ENCODE measurements around the gene GLRA2.

Gene GLRA2

GRCh38 chrX:14777525-14777924, 248.2 kb downstream of the GLRA2 start:
- H3K27ac ChIP-seq: no peak overlapping the region
- H3K9me3 ChIP-seq (replicated peaks in 1 of 11): peaks cover 2 to 7% (median 4%) of the 10 kb centered on the region in 11 experiments; a peak in 16 of 22 replicates
- H4K20me1 ChIP-seq: no peaks in the 10 kb centered on the region; a peak in 3 of 22 replicates
- H3K9ac ChIP-seq: no peak overlapping the region
- H3K36me3 ChIP-seq: 0 out of 22 replicates have a peak, but pooled peaks cover 0 to 2% (median 0%) of the 10 kb centered on the region in 11 experiments
- H3K4me2 ChIP-seq: no peak overlapping the region
- H3K27me3 ChIP-seq: peaks cover 88 to 100% (median 97%) of the 10 kb centered on the region in 11 experiments
- TF ChIP-seq Cebpa-rat (IDR thresholded peaks at IDR 0.05): no peak
- no peaks in the 10 kb centered on the region for H3K4me1 ChIP-seq
- H3K4me3 ChIP-seq: no peak overlapping the region

- Histone ChIP-seq H3K4me3 (no peak overlapping the region), H3K27ac (no peak overlapping the region), H3K9ac (no peak overlapping the region), H3K36me3 (no peaks in the 10 kb centered on the region), H4K20me1 (no peaks in the 10 kb centered on the region; a peak in 3 of 22 replicates), H3K4me1 (no peaks in the 10 kb centered on the region), H3K4me2 (no peak overlapping the region), H3K9me3 (replicated peaks in 1 of 11) (no peaks in the 10 kb centered on the region), H3K27me3 (peaks cover 93 to 100% (median 99%) of the 10 kb centered on the region in 11 experiments)
- TF ChIP-seq Cebpa-rat (IDR thresholded peaks at IDR 0.05): no peak
Measured at GRCh38 chrX:14779580-14779979, 250.2 kb downstream of the GLRA2 start.
